ENCODE measurements around the gene SPEN.
"Not testable (repeated sequence)": the region's sequence is repeated elsewhere in the genome, so short reads cannot be mapped to it uniquely, and the experiment has no call there.

SPEN gene

DNA sequence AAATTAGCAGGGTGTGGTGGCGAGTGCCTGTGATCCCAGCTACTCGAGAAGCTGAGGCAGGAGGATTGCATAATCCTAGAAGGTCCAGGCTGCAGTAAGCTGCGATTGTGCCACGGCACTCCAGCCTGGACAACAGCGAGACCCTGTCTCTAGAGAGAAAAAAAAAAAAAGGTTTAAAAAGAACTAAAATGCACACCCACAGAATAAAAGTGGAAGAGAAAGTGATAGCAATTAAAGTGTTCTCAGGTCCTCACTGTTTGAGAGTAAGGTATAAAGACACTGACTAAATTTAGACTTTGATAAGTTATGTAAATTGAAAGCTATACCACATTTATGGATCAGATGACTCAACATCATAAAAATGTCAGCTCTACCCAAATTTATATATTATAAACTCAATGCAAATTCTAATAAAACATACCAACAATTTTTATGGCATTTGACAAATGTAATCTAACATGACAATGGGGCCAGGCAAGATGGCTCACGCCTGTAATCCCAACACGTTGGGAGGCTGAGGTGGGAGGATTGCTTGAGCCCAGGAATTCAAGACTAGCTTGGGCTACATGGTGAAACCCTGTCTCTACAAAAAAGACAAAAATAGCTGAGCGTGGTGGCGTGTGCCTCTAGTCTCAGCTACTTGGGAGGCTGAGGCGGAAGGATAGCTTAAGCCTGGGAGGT lies 116.6 kb downstream of the SPEN start:
- no peak for DNase-seq

DNA sequence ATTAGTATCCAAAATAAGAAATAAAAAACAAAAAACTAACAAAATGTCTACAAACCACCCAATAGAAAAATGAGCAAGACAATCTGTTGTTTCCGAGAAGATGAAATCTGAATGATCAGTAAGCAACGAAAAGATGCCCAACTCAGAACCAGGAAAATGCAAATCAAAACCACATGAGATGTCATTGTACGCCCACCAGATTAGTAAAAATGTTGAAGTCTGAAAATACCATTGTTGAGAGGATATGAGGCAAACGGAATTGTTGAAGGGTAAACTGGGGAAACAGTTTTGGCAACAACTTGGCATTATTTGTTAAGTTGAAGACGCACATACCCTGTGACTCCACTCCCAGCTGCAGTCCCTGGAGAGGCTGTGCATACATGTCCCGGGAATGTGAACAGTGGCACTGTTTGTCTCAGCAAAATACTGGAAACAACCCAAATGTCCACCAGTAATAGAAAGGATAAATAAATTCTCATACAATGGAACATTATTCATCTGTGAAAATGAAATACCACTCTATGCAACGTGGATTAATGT lies 117.8 kb downstream of the SPEN start:
- no peak for DNase-seq

DNA sequence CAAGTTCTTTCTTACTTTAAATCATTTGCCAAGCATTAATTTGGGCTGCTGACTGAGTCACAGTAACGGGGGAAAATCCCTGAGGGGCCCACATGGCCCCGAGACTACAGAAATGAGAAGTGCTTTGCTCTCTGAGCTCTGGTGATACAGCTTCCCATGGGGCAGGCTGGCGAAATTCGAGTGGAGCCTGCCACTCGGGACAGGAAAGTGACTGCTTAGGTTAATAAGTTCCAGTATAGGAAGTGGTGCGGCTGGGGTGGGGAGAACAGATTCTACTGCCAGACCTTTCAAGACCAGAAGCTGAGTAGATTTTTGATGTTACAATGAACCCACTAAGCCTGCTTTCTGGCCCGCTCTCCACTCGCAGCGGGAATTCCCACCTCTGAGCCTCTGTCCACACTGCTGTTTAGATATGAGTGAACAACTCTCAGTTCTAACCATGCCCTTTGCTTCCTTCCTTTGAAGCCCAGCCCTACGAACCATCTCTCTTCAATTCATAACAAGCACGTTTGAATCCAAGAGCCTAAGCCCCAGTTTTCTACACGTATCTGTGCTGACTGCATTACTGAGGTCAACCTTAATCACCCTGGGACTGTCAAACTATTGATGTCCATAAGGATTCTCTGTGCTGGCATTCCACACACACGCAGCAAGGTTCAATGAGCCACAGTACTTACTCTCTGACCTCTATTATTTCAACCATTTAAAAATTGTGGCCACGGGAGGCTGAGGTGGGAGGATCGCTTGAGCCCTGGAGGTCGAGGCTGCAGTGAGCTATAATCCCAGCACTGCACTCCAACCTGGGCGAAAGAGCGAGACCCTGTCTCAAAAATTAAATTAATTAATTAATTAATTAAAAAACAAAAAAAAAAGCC lies 118.8 kb downstream of the SPEN start:
- DNase-seq: no peak

DNA sequence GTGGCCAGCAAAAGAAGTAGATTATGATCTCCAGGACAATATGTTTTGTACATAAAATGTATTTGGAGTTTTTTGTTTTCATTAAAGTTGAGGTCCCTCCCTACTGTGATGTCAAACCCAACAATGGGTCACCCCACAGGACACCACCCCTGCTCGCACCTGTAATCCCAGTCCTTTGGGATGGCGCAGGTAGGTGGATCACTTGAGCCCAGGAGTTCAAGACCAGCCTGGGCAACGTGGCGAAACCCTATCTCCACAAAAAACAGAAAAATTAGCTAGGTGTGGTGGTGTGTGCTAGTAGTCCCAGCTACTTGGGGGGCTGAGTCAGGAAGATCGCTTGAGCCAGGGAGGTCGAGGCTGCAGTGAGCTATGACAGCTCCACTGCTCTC lies 119.4 kb downstream of the SPEN start:
- no peak for DNase-seq

DNA sequence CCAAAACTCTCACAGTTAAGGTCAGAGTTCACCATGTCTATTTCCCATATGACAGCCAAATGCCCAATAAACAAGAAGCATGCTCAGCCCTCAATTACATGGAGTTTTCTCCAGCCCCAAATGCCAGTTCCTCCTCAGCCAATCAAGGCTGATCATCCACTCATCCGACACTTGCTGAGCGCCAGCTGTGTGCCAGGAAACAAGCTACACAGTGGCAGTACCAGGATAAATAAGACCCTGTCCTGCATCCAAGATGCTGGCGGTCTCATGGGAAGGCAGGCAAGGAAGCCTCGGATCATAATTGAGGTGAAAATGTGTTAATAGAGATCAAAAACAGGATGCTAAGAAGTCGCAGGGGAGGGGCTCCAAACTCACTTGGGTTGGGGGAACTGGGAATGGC lies 120.7 kb downstream of the SPEN start:
- no peak for DNase-seq

DNA sequence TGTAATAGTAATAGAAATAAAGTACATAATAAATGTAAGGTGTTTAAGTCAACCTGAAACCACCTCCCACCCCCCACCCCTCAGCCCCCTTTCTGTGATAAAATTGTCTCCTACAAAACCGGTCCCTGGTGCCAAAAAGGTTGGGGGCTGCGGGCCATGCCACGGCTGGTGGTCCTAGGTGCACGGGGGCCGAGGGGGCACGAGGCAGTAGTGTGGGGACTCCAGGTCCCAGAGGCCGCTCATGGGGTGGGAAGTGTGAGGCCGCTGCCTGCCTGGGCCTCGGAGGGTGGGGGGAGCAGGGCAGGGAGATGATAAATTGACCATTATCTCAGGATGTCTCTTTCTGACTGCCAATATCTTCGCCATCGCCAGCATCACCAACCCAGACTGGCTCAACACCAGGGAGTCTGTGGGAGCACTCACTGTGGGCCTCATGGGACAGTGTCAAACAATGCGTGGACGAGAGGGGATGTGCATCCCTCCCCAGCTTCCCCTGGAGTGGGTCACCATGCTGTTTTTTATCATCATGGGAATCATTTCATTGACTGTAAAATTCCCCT lies 121.9 kb downstream of the SPEN start:
- no peak for DNase-seq

DNA sequence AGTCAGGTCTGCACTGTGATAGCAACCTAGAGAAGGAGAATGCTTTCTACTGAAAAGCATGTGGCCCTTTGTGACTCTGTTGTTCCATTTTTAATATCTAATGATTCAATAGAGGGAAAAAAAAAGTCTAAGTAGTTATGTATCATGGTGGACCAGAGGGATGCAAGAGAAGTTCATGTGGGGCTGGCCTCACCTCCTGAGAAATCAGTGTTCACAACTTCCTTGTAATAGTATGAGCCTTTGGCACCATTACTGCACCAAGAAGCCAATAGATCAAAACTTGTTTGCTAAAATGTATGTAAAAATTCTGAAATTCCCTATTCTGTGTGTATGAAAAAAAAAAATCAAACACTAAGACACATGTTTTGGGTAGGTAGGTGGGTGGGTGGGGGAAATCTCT lies 123.4 kb downstream of the SPEN start:
- DNase-seq: no peak

DNA sequence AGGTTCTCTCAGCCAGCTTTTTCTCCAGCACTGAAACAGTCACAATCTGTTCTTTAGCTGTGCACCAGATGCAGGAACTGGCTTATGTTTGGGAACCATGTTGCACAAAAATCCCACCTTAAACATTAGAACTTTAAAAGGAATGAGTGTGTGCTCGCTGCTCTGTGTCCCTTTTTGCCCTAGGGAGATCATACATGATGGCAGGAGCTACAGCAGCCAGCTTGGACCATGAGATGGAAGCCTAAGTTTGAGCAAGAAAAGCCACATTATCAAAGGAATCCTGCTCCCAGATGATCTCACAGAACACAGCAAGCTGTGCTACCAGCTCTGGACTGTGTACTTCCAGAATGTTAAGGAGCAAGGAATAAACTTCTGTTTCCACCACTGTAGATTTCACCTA lies 124.9 kb downstream of the SPEN start:
- DNase-seq: no peak

DNA sequence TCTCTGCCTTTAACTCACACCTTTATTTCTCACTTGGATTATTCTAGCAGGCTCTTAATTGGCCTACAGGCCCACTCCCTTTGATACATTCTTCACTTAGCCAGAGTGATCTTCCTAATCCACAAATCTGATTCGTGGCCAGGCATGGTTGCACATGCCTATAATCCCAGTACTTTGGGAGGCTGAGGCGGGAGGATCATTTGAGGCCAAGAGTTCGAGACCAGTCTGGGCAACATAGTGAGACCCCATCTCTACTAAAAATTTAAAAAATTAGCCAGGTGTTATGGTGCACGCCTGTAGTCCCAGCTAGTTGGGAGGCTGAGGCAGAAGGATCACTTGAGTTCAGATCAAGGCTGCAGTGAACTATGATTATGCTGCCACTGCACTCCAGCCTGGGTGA lies 126.3 kb downstream of the SPEN start:
- no peak for DNase-seq

DNA sequence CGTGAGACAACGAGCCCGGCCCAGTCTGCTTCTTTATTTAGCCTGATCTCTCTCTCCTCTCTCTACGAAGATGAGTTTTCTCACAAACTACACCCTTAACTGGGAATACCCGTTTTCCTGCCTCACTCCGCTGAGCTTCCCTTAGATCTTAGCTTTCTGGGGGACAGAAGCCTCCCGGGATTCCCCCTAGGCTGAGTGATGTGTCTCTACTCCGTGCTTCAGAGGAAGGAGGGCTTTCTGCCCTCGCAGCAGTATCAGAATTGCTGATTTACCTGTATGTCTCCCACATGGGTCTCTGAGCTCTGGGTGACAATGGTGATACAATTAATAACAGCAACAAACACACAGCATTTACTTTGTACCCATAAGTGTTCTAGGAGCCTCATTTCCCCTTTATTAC lies 127.3 kb downstream of the SPEN start:
- DNase-seq: no peak

DNA sequence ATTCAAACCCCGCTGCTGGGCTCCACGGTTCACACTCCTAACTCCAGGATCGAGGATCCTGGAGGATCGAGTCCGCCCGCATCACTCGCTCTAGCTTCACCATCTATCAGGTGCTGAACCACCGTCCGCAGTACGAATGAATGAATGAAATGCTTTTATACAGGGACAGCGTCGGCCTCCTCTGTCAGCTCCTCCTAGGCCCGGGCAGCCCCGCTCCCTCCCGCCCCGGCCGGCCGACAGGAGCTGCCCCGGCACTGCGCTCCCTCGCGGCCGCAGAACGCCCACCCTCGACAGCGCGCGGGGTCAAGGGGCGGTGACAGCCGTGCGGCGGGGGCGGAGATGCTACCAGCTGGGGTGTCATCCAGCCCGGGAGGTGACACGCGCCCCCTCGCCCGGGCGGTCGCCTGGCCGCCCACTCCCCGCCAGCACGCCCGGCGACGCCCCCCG lies 127.9 kb downstream of the SPEN start:
- DNase-seq: no peak

DNA sequence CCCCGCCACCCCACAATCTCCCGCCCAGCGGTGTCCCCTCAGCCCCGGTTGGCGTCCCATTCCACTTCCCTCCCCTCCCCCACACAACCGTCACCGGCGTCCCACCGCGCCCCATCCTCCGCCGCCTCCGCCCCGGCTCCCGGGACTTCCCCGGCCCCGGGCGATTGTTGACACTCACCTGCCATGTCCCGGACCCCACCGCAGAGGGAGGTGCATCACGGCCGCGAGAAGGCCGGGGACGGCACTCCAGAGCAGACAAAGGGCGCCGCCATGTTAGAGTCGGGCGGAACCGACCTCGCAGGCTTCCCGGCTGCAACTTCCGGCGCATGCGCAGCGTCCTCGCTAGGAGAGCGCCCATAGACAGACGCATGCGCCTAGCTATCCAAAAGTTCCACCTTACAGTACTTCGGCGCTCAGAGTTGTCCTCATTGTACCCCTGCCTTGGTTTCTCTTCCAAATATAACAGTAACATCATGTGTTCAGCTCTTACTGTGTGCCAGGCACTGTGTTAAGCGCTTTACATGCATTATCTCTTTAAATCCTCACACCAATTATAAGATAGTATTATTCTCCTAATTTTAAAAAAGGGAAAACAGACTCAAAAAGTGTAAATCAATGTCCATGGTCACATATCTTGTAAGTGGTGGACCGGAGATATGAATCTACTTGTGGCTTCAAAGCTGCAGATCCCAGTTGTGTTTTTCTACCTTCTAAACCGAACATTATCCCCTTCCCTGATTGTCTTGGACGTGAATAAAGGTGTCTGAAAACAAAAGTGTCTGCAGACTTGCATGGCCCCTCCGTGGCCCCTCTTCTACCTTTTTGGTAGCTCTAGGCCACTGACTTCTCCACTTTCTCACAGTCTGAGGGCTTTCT lies 128.5 kb downstream of the SPEN start, which contains the start of gene ZBTB17:
Gene ZBTB17, minus strand, starts transcription at position 297 of the 876 bp plus-strand sequence. CDS start 27,606 bp downstream, outside the sequence.
- peak; percentile 78 for DNase-seq

DNA sequence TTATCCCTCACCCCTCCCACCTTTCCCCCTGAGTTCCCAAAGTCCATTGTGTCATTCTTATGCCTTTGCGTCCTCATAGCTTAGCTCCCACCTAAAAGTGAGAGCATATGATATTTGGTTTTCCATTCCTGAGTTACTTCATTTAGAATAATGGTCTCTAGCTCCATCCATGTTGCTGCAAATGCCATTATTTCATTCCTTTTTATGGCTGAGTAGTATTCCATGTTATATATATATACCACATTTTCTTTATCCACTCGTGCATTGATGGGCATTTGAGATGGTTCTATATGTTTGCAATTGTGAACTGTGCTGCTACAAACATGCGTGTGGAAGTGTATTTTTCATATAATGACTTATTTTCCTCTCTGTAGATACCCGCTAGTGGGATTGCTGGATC lies 130.4 kb downstream of the SPEN start:
- DNase-seq: not testable (repeated sequence)

DNA sequence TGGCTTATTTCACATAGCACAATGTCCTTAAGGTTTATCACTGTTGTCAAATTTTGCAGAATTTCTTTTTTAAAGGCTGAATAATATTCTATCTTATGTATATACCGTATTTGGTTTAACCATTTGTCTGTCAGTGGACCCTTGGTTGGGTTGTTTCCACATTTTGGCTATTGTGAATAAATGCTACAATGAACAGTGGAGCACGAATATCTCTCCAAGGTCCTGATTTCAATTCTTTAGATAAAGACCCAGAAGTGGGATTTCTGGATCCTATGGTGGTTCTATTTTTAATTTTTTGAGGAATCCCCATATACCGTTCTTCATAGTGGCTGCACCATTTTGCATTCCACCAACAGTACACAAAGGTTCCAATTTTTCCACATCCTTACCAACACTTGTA lies 134.2 kb downstream of the SPEN start:
- no peak for DNase-seq

DNA sequence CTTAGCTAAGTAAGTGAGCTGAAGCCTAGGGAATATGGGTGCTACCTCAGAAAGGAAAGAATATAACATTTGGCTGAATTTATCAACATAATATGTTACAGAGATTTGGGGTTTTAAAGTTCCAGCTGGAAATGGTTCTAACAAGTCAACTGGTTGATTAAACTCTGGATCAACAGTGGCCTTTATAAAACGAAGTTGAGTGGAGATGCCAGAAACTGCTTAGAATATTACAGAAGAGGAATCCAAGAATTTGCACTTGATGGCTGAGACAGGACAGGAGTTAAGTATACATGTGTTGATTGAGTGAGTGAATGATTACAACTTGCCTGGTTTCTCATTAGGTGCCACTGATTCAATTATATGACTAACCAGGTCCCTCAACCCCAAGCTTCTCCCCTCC lies 135.8 kb downstream of the SPEN start:
- no peak for DNase-seq

DNA sequence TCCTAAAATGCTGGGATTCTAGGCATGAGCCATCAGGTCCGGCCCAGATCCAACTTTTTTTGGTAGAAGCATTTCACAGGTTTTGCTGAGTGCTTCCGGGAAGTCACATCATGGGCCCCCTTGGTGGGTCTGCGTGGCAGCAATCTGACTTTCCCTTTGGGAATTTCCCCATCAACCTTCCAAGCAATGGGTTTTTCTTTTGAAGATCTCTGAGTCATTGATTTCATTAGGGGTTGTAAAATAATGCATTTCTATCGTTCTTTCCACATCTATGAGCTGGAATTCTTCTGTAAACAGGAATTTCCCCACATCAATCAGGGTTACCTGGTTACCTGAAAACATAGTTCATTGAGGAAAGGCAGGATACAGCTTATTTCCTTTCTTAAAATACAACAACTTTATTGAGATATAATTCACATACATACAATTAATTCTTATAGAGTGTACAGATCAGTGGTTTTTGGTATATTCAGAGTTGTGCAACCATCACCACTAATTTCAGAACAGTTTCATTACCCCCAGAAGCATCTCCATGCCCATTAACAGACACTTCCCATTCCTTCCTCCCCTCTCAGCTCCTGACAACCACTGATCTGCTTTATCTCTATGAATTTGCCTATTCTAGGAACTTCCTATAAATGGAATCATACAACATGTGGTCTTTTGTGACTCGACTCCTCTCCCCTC lies 138.2 kb downstream of the SPEN start:
- no peak for DNase-seq

DNA sequence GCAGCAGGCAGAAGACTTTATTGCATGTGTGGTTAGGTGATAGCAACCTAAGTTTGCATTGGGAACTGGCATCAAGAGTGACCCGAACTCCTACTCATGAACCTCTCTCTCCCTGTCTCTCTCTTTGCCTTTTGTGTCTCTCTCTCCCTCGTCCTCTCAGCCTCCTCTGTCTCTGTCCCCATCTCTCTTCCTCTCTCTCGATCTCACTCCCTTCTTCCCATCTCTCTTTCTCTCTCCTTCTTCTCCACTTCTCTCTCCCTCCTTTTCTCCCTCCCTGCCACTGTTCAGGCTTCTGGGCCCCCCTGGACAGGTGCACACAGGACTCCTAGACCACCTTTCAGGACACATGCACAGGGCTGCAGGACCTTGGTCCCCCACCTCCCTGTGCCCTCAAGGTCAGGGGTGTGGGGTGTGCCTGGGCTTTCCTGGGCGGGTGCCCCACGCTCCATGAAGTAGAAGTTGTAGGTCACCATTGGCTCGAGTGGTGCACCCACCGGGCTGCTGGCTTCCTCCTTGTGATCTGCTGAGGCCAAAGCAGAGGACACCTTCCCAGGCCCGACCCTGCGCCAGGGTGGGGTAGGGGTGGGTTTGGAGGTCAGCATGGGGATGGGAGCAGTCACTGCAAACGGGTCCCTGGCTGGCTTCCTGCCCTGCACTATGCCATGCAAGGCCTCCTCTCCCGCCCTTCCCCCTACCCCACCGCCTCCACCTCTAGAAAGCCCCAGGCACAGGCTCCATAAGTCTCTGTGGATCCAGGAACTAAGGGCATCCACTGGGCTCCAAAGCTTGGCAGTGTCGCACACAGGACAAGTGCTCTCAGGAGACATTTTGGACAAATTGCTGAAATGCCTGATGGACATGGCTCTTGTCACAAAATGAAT lies 141.6 kb downstream of the SPEN start:
- DNase-seq: no peak

DNA sequence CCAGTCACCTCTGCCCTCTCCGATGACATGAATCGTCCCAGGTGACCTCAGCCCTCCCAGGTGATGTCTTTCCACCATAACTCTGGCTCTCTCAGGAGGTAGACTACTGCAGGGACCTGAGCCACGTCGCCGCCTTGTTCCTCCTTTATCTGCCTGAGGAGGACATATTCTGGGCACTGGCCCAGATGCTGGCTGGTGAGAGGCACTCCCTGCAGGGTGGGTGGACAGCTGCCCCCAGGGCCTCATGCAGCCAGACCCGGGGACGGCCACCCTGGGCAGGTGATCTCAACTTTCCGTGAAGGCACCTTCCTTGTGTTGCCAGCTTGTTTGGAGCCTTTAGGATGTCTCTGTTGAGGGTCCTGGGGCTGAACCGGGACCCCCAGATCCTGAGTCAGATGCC lies 142.3 kb downstream of the SPEN start:
- no peak for DNase-seq
